ENCODE results near the gene PSMD5.

The PSMD5 gene

GRCh38 chr9:120842685-120843485 is at the start of gene PSMD5:
TSS of gene PSMD5 (minus strand) at chr9:120842922. CDS start at chr9:120842909, 13 bp downstream.
- DNase-seq = peak; percentile 97

- no peak for DNase-seq
Measured at GRCh38 chr9:120891884-120892747, 49.4 kb upstream of the PSMD5 start.

- no peak for DNase-seq
Measured at GRCh38 chr9:120891245-120891883, 48.6 kb upstream of the PSMD5 start.

DNA sequence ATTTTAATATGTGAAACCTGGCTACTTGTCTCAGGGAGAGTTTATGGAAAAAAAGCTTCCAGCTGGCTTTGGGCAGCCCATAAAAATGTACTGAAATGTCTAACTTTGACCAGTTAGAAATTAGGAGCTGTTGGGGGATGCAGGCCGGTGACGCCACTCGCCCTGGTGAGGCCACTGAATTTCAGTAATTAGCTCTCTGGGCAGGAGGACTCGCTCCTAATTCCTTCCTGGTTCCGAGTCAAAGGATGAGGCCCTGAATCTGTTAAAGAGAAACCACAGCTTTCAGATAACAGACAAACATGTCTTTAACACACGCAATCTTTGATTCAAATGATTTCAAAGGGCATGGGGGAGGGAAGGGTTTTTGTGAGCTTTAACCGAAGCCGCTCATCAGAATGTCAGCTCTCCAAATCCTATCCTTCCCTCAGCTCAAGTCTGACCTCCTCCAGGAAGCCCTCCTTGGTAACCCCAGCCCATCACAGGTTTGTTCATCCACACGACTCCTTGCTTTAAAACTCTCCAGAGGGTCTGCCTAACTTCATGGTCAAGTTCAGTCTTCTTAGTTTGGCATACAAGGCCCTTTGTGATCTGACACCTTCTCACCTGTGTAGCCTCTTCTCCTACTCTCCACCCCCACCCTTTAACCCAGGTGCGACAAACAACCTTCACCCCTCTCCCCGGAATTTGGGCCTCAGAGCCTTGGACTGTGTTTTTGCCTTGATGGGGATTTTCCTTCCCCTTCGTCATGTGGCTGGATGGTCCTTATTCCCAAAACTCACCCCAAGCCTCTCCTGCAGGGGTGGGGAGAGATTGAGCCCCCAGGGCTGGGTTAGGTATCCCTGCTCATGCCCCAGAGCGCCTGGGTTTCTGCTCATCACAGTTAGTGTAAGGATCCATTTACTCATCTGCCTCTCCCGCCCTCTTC is 47.9 kb upstream of the PSMD5 start:
- DNase-seq = no peak

GRCh38 chr9:120889606-120890271 is 47.0 kb upstream of the PSMD5 start:
- DNase-seq = no peak

GRCh38 chr9:120888626-120889025 is 45.9 kb upstream of the PSMD5 start:
- no peak for DNase-seq

DNA sequence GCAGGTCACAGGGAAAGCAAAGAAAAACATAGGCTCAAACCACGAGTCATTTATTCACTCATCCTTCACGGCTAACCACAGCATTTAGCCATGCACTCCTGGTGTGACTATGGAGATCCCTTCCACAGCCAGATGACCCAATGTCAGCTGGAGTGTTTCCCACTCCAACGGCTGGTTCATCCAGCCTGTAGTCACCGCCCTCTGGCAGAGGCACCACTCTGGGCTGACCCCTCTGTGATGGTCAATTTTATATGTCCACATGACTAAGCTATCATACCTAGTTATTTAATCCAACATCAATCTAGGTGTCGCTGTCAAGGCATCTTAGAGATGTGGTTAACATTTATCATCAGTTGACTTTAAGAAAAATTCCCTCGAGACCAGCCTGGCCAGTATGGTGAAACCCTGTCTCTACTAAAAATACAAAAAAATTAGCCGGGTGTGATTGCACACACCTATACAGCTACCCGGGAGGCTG is 43.8 kb upstream of the PSMD5 start:
- DNase-seq = no peak

GRCh38 chr9:120885958-120886357 is 43.2 kb upstream of the PSMD5 start:
- DNase-seq = no peak

- no peak for DNase-seq
Measured at GRCh38 chr9:120885457-120885856, 42.7 kb upstream of the PSMD5 start.

DNA sequence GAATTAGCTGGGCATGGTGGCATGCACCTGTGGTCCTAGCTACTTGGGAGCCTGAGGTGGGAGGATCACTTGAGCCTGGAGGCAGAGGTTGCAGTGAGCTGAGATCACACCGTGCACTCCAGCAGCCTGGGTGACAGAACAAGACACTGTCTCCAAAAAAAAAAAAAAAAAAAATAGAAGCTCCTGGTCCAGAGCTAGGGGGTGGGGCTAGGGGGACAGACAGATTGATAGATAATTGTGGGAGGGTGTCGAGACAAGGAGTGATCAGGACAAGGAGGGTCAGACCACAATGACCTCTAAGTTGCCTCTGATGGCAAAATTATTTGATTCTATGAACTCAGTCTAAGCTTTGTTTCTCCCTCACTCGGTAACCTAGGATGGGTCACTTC is 40.9 kb upstream of the PSMD5 start:
- DNase-seq = no peak

- DNase-seq = no peak
Measured at GRCh38 chr9:120882935-120883607, 40.3 kb upstream of the PSMD5 start.

DNA sequence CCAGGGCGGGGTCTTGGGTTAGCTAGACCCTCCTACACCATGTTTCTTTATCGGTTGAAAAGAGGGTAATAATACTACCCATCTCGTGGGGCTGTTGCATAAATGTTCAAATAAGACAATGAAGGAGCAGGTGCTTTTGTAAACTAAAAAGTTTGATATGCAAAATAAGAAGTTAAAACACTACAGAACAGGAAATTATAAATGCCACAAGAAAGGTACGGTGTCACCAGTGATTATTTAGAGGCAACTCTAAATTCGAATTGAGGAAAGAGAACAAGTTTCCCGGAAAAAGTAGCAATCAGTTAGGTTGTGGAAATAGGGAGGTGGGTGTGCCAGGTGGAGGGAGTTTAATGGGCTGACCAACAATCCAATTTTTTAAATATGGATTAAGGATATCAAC is 36.7 kb upstream of the PSMD5 start:
- no peak for DNase-seq

DNA sequence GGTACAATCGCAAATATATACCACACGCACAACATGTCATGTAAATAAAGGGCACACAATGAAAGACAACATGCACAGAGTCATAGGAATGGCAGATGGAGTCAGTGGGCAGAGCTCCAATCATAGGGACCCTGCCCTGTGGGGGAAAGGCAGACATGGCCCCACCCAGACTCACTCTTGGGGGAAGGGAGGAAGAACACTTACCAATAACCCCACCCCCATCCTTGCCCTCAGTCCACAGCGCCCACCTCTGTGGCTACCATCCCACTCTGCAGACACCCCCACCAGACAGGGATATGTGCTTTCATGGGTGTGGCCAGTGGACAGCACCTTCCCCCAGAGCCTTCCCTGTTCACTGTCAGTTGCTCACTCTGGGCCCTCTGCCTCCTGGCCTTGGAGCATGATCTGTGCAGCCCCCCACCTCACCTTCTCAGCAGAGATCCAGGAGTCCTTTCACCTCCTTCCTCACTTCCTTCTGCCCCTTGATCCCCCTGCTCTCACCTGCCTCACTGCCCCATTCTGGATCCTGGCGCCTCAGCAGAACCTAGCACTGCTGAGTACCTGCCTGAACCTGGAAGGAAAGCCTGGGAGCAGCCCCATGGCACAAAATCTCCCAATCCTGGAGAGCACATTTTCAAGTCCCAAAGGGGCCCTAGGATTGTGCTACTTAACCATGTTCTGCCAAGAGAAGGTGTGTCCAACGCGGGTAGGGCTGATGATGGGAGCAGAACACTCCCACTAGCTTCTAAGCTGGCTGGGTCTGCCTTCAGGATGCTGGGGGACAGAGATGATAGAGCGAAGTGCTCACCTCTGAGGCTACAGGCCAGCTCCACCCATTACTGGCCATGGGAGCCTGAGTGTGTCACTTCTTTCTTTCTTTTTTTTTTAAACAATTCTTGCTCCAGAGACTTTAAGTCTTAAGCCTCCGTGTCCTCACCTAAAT is 35.7 kb upstream of the PSMD5 start:
- DNase-seq = no peak

DNA sequence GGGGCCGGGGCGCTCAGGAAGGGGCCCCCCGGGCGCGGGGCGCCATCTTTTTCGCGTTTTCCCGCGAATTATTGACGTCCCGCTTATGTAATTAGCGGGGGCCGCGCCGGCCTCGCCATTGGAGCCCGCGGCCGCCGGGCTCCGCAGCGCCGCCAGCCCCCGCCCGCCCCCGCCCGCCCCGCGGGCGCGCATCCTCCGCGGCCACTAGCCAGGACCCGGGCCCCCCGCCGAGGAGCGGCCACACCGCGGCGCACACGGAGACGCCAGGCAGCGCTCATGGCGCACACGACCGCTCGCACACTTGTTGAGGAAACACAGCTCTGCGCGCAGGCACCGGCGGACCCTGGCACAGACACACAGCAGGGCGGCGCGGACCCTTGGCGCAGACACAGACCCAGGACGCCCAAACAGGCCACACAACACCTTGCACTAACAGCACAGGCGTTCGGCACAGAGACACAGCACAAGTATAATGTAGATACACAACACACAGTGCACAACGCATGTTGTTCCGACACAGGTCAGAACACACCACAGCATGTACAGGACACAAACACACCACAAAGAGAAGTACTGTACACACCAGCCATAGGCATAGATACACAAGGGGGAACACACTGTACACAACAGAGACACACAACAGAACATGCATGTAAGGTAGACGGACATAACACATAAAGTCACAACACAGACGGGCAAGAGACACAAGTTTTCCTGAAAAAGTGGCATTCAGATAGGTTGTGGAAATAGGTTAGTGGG is 34.7 kb upstream of the PSMD5 start:
- DNase-seq = peak; percentile 48

GRCh38 chr9:120876842-120877240 is 34.1 kb upstream of the PSMD5 start, which contains the start of gene PHF19:
TSS of gene PHF19 (minus strand) at chr9:120877188. CDS start at chr9:120874741, 2,447 bp downstream.
- DNase-seq = no peak

DNA sequence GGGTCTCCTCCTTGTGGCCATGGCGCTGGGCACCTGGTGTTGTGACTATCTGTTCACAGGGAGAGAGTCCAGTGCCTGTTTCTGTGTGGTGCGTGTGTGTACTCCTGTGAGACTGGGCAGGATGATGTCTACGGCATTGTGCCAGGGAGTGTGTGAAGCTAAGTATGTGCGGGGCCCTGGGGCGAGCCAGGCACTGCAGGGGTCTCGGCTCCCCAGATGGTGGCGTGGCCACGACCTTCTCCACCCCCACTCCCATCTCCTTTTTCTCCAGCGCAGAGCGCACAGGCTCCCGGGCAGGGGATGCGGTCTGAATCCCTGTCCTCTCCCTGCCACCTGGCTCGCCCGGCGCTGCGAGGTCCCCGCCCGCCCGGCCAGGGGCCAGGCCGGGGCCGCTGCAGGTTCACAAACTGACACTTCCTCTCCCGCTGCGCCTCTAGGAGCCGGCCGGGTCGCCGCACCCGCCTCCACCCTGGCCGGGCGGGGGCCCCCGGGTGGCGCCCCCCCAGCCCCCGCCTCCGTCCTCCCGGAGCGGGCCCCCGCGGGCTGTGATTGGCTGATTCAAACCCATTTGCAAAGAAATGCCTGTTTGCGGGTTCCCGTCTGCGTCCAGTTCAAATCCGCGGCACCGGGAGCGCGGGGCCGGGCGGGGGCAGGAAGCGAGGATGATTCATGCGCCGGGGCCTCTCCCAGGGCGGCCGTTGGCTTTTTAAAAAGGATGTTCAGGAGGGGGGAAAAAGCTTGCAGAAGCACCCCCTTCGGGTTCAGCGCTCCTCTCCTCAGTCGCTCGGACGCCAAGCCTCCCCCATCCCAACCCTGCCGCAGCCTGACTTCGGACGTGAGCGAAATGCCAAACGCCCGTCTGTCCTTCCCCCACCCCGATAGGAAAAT is 33.5 kb upstream of the PSMD5 start:
- peak; percentile 42 for DNase-seq

GRCh38 chr9:120875643-120875953 is 32.9 kb upstream of the PSMD5 start:
- no peak for DNase-seq

DNA sequence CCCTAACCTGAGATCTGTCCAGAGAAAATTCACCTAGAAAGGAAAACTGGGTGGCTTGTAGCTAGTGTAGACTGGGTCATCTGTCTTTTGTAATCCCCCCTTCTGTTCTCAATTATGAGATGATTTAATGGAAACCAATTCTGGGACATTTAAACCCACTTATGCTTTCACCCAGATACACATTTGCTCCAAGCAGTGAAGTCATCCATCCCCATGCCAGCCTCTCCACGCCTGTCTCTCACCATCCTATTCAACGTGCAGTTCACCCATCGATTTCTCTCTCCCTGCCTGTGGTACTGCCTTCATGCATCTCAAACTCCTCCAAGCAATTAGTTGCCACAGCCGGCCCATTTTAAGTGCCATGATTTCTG is 32.5 kb upstream of the PSMD5 start:
- no peak for DNase-seq

Data from NCI-H446 treated with DMSO at 0.1 percent for 48 hours (cell line).